ENCODE data around the gene VASH1.
A peak's percentile ranks its signal among the peaks of the same experiment; 100 is the strongest.

Gene VASH1

GRCh38 chr14:76742966-76743365 is 18.3 kb upstream of the VASH1 start:
- no peak for DNase-seq (ENCODE audit: low spot score)

GRCh38 chr14:76752744-76753143 is 8.5 kb upstream of the VASH1 start:
- no peak for DNase-seq (ENCODE audit: low spot score)

GRCh38 chr14:76753541-76754198 is 7.6 kb upstream of the VASH1 start:
- no peak for DNase-seq (ENCODE audit: low spot score)

- no peak for DNase-seq (ENCODE audit: low spot score)
Observed at GRCh38 chr14:76754586-76754985, 6.7 kb upstream of the VASH1 start.

- DNase-seq (ENCODE audit: low spot score) = no peak
Observed at GRCh38 chr14:76755610-76756370, 5.5 kb upstream of the VASH1 start.

- DNase-seq (ENCODE audit: low spot score) = no peak
Observed at GRCh38 chr14:76756371-76756750, 4.9 kb upstream of the VASH1 start.

- DNase-seq (ENCODE audit: low spot score) = no peak
Observed at GRCh38 chr14:76759589-76759988, 1.7 kb upstream of the VASH1 start.

GRCh38 chr14:76760331-76761135 is 735 bp upstream of the VASH1 start:
- no peak for DNase-seq (ENCODE audit: low spot score)

- DNase-seq (ENCODE audit: low spot score) = no peak
Observed at GRCh38 chr14:76761960-76762410, 717 bp downstream of the VASH1 start.

GRCh38 chr14:76762411-76763095 is 1.3 kb downstream of the VASH1 start:
- no peak for DNase-seq (ENCODE audit: low spot score)

GRCh38 chr14:76763096-76764041 is 2.1 kb downstream of the VASH1 start:
- no peak for DNase-seq (ENCODE audit: low spot score)

- DNase-seq (ENCODE audit: low spot score) = no peak
Observed at GRCh38 chr14:76765461-76765931, 4.2 kb downstream of the VASH1 start.

GRCh38 chr14:76767681-76768656 is 6.7 kb downstream of the VASH1 start:
- peak; percentile 96 for DNase-seq (ENCODE audit: low spot score)

- no peak for DNase-seq (ENCODE audit: low spot score)
Observed at GRCh38 chr14:76768671-76769500, 7.6 kb downstream of the VASH1 start.

- no peak for DNase-seq (ENCODE audit: low spot score)
Observed at GRCh38 chr14:76769636-76770292, 8.5 kb downstream of the VASH1 start.

- no peak for DNase-seq (ENCODE audit: low spot score)
Observed at GRCh38 chr14:76770521-76771436, 9.5 kb downstream of the VASH1 start.

- DNase-seq (ENCODE audit: low spot score) = no peak
Observed at GRCh38 chr14:76771437-76771980, 10.2 kb downstream of the VASH1 start.

All from kidney capillary endothelial cell (primary cell).